GM13976 (cell line): ENCODE measurements around the gene CCBE1.

Source experiments
- DNase-seq: peaks from one replicate; pipeline ENCODE4 v3.0.0; 2012; ENCODE audit warnings: low spot score
- CTCF ChIP-seq: IDR thresholded peaks from 2 replicates; pipeline ENCODE4 v1.5.1; 2012; ENCODE audit warnings: borderline replicate concordance, mild to moderate bottlenecking; ENCODE audit not compliant: insufficient read depth; ENCODE audit errors: extremely low read depth, missing control alignments, control extremely low read depth
- in situ Hi-C: fragments of 300-500 bp; cut with MboI; formaldehyde crosslinking; loops from one replicate; pipeline ENCODE4 v1.12.0; 2022; ENCODE audit warnings: low sequenced_read_pairs, mixed read lengths, inconsistent platforms; ENCODE audit not compliant: unreplicated experiment

Gene CCBE1

DNA sequence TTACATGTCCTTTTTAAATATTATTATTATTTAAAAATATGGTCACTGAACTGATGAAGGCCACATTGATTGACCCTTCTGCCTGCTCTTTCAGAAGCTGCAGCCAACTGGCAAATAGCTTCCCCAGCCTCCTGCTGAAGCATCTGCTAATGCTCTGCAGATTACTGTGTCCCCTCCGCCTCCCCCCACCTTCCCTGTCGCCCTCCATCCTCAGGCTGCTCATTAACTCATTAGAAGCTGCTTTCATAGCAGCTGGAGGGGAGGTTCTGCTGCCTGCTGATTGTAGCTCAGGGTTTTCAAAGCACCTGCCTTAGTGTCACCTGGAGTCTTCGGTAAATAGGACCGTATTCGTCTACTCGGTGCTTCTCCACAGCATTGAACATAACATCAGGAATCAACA lies 313.4 kb downstream of the CCBE1 start:
- no peak for TF ChIP-seq CTCF
- DNase-seq, result no peak
- in situ Hi-C loops, result no loop called here

- no peak for TF ChIP-seq CTCF
- in situ Hi-C loops, result no loop called here
- DNase-seq, result no peak
These were observed 314.8 kb downstream of the CCBE1 start for GRCh38 chr18:59382383-59382782.

GRCh38 chr18:59381949-59382348 lies 315.3 kb downstream of the CCBE1 start:
- DNase-seq, result no peak
- in situ Hi-C loops, result no loop called here
- TF ChIP-seq CTCF, result no peak
